GM21619 (cell line): ENCODE results near the gene UBE3A.

Experiments
- ATAC-seq: cut with Tn5 transposase; IDR thresholded peaks from one replicate; pipeline ENCODE4 v1.9.1; 2021; ENCODE audit not compliant: unreplicated experiment

The UBE3A gene

DNA sequence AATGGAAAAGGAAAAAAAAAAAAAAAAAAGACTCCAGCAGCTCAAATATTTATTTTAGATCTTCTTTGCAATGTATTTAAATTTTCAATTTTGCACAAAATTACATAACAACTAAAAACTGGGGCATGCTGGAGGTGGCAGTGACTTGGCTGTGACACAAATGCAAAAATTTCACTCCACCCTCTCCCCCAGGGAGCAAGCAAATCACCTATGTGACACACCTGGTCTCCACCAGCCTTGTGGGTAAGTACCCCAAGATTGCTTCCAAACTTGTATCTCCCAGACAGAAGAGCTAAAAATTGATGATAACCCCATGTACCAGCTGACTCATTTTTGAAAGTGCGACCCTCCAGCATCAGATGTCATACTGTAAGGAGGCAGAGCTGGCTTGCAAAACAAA lies 32.0 kb downstream of the UBE3A start:
- no peak for ATAC-seq

DNA sequence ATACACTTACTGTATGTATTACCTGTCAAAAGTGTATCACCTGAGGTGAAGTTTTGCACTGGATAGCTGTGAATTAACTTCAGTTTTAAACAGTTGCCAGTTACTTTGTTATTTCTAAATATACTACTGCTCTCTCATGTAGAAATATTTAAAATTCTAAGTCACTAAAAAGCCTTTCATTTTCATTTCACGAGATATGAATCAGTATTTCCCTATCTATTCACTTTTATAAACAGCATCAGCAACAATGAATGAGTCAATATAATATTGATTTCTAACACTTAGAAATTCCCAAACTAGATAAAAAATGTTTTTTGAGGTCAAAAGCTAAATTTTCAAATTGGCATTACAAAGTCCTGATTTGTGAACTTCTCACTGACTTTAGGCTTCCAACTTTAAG lies 32.6 kb downstream of the UBE3A start:
- no peak for ATAC-seq

DNA sequence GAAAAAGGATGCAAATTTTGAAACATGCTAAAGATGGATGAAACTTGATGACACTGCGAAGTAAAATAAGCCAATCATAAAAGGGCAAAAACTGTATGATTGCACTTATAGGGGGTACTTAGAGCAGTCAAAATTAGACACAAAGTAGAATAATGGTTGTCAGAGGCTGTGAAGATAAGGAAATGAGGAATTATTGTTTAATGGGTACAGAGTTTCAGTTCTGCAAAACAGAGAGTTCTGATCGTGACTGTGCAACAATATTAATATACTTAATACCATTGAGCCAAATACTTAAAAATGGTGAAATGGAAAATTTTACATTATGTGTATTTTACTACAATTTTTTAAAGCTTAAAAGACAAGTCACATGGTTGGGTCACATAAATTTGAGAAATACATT lies 35.1 kb downstream of the UBE3A start:
- no peak for ATAC-seq

DNA sequence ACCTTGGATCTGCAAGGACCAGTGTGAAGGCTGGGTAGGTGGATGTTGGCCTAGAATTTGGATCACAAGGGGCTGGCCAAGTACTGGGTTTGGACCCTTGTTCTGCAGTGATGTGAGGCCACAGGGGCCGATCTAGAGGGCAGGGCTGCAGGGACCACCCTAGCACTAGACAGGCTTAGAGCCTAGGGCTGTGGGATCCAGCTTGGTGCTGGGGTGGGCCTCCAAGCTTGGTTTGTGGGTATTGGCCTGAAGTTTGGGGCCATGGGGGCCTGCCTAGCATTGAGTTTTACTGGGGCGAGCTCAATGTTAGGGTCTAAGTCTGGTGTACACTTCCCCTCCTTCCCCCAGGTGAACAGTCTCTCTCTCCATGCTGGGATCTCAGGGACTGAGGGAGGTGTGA lies 36.5 kb downstream of the UBE3A start:
- no peak for ATAC-seq

DNA sequence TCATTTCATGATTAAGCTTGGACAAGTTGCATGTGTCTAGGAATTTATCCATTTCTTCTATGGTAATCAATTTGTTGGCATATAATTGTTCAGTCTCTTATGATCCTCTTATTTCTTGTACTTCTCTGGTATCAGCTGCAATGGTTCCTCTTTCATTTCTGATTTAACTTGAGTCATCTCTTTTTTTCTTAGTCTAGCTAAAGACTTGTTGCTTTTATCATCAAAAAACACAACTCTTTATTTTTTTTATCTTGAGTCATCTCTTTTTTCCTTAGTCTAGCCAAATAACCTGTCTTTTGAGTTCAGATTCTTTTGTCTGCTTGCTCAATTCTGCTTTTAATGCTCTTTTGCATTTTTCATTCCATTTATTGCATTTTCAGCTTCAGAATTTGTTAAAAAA lies 37.3 kb downstream of the UBE3A start:
- ATAC-seq = no peak

DNA sequence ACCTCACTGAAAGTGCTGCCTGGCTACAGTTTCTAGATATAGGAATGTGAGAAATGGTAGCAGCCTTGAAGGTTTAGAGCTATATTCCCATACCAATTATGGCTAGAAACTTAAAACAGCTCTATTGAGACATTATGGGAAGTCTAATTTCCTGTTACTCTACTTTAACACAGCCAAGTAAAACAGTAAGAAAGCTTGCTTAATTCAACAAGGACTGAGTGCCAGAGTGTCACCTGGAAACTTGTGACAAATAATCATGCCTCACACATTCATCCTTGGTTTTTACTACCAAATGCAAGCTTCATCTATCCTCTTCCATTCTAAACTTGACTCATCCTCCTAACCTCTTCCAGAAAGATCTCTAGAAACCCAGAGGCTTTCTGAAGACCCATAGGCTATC lies 41.7 kb downstream of the UBE3A start:
- no peak for ATAC-seq

DNA sequence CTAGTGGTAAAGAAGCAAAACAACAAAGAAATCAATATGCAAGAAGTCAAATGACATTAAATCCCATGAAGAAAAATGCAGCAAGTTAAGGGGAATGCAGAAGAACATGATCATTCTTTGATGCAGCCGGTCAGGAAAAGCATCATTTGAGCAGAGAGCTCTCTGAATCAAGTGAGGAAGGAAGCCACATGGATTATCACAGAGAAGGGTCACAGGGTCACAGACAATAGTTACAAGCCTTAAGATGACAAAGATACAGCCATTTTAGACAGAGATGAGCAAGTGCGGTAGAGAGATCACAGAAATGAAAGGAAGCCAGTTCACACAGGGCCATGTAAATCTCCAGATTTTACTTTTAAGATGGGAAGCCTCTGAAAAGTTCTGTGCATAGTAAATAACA lies 43.9 kb downstream of the UBE3A start:
- no peak for ATAC-seq

DNA sequence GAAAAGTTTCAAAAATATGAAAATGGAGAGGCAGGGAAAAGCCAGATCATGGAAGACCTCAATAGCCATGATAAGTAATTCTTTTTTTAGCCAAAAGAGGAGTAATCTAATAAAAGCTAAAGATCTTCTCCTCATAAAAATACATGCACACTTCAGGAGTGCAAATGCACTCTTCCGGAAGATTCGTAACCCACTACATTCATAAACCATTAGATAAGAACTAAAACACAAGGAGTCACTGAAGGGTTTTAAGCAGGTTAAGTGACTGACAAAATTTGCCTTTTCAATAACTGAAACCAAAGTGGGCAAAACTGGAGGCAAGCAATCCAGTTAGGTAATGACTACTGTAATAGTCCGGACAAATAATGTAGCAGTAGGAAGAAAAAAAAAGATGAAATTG lies 46.0 kb downstream of the UBE3A start:
- ATAC-seq = no peak

DNA sequence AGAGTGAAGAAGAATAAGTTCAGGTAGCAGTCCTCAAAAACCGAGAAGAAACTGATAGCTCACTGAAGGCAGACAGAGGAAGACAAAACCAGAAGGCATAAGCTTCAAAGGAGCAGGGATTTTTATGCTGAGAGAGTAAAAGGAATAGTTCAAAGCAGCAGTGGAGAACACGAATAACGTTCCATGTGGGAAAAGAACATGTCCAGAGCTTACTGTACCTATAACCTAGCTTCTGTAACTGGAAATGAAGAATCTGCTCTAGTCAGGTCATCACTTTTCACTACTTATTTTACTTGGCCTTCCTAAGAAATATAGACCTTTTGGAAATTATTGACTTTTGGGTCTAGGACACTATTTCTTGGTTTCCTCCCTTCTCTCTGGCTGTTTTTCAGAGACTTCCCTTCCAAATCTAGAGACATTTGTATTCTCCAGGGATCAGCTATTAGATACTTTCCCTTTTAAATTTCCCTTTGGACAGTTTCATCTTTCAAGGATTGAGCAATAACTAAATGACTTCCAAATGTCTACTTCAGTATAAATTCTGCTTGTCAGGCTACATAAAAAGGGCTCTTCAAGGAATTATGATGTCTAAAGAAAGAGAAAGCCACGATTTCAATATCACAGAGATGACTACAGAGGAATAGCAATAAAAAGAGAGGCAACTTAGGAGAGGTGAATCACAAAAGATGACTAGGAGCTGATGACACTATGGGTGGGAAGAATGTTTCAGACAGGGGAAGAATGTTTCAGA lies 46.7 kb downstream of the UBE3A start:
- ATAC-seq = no peak

DNA sequence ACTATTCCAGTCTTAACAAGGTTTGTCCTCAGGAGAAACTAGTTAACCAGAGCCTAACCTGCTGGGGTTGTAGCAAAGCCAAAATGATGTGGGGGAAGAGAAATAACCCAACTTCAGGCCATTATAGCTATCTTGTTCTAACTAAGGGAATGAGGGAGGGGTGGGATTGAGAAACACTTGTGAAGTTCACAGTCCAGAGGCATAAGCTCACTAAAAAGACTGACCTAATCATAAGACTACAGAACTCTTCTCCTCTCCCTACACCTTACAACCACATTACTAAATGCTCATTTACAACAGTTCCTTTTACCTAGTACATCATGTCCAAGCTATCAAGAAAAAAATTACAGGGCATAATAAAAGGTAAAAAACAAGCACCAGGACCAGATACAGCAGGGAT lies 52.8 kb downstream of the UBE3A start:
- no peak for ATAC-seq

DNA sequence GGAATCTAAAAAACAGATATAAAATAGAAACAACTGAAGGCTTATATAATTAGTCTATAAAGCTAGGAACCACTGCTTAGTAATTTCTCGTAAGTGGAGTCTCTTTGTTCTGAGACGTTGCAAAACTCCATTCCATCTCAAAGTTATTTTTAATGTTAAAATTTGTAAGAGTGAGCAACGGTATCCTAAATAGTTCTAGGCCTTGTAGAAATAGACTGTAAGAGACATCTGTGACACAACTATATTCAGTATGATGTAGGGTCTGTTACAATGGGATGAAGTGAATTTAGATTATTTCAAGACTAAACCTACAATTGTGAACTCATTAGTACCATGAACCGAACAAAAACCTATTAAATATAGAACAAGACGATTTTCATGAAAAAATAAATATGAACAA lies 57.2 kb downstream of the UBE3A start:
- ATAC-seq = no peak

DNA sequence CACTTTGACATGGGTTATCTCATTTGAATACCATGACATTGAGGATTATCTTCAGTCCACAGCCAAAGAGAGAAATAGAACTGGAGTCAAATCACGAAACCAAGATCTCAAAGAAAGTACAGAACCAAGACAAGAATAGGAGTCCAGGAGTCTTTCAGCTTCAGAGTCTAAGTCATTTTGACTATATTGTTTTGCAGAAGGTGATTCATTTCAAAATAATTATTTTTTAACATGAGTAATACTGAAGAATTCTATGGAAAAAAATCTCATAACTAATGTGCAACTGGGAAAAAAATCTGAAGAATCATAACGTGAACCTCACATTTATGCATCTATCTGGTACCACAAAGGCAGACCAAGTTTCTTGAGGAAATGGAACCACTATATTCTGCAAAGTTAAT lies 60.3 kb downstream of the UBE3A start:
- ATAC-seq = no peak

DNA sequence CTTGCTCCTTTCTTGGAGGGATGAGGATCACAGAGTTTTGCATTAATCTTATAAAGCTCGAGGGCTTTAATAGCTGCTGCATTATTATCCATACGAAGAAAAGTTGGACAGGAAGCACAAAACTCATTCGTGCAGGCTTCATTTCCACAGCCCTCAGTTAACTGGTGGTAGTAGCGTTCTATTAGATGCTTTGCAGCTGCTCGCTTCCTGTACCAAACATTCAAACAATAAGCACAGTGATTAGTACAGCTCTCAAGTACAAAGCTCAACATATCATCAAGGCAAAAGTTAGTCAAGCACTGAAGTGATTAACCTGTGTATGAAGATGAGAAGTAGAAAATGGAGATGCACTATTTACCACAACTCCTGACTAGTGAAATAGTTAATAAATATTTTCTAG lies 63.3 kb downstream of the UBE3A start:
- ATAC-seq = no peak

DNA sequence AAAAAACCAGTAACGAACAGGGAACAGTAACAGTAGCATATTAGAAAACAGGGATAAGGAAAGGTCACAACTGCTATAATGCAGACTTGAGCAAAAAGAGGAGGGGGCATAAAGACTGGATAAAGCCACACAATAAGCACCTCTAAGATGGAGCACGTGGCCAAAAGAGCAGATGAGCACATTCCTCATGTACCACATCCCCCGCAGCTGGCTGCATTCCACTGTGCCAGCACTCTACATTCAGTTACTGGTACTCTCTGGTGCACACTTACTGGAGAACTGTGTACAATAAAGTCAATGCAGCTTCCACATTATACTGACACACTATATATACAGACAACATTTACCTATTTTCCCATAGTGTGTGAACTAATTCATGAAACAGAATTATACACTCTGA lies 64.7 kb downstream of the UBE3A start:
- no peak for ATAC-seq

DNA sequence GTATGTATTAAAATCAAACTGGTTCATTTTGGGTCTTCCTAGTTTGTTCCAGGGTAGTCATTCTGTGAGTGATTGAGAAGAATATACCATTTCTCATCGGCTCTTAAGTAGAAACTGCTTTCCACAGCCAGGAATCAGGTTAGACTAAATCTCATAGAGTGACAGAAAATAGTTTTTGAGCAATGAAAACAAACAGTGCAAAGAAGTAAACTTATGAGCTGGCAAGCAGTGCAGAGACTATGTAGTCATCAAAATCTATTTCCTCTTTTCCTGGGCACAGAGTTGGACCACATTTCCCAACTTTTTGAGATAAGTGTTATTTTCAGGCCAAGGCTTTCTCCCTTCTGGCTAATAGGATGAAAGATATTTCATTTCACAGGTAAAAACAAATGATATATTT lies 66.5 kb downstream of the UBE3A start:
- ATAC-seq = no peak

DNA sequence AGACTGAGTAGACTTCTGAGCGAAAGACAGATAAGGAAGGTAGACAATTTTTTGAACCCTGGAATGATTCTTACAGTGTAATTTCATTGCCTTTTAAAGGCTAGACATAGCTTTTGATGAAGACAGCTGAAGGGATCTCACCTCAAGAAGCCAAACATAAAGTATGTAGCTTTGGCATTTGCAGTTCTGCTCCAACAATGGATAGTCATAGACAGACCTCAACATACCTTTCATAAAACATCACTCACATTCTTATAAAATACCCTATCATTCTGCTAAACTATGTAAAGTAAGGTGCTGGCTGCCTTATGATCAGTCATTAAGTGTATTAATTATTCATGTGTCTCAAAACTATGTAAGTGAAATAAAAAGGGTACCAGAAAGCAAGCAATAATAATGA lies 70.0 kb downstream of the UBE3A start:
- no peak for ATAC-seq

DNA sequence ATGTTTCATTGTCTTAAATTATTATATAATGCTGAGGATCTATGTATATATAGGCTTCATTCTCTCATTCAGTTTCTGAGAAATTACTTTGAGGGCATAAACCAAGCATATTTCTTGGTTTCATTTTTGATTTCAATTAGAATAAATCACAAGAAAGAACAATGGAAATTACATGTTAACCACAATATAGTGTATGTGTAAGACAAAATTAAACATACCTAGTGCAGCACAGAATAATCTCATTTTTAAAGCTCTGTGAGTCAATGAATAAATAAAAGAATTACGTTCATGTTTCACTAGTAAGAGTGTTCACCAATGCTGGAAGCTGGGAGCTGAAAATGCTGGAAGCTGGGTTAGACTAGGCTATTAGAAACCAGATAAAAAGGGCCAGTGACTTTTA lies 72.8 kb downstream of the UBE3A start:
- ATAC-seq = no peak

DNA sequence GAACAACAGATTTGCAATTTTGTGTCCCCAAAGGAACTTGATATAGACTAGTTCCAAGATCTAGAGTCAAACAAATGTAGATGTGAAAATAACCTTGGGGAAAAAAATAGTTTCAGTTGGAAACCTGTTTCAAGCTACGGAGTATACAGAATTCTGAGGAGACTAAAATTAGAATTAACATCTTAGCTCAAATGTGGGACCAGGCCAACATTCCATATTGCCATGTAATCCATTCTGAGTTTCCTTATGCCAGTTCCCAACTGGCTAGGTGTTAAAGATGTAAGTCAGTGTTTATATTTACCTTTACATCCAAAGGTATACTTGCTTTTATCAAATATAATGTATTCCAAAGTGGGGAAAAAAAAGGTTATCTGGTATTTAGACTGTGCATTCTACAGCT lies 76.3 kb downstream of the UBE3A start:
- ATAC-seq = no peak

DNA sequence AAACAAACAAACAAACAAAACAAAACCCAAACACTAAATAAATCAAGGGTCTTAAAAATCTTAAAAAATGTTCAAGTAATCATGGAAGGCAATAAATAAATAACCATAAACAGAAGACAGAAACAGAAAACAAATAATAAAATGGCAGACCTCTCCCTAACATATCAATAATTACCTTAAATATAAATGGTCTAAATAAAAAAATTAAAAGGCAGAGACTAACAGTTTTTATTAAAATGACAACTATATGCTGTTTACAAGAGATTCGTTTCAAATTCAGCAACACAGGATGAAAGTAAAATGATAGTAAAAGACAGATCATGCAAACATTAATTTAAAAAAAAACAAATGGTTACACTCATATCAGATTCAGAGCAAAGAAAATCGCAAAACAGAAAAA lies 91.1 kb downstream of the UBE3A start:
- no peak for ATAC-seq

DNA sequence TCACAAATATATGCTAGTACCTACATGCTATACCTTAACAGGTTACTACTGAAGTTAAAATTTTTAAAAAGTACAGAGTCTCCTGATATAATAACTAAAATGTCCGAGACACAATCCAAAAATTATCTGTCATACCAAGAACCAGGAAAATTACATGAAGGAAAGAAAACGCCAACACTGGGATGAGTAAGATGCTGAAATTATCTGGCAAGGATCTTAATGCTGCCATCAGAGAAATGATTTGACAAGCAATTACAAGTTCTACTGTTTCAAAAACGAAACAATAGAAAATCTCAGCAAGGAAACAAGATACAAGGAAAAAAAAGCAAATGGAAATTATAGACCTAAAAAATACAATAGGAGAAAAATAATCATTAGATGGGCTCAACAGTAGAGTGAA lies 92.5 kb downstream of the UBE3A start:
- no peak for ATAC-seq

DNA sequence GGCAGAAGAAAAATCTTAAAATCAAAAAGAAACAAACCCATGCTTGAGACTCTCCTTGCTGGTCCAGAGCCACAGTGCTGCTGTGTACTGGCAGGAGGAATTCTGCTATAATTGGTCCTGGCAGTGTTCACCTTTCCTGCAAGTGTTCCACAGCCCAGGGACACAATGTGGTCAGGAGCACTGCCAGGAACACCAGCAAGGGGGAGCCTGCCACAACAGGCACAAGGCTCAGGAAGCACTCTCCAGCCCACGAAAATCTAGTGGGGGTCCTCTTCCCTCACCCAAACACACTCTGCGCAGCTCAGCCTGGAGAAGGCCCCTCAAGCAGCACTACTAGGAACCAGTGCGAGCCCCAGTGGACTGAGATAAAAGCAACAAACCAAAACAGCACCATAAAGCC lies 92.9 kb downstream of the UBE3A start:
- no peak for ATAC-seq

DNA sequence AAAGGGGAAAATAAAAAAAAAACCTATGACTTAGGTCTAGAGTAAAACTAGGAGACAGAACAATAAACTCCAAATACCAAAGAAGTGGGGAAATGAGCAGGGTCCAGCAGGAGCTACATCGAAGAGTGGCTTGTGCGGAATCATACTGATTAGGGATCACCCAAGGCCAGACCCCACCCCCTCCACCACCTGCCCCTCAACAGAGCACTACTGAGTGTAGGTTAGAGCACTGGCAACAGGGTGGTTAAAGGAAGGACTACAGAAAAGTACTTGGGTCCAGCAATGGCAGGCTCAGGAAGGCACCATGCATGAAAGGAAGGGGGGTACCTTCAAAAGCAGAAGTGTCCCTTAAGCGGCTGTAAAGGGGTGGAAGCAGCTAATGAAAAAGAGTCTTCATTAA lies 96.2 kb downstream of the UBE3A start:
- no peak for ATAC-seq

DNA sequence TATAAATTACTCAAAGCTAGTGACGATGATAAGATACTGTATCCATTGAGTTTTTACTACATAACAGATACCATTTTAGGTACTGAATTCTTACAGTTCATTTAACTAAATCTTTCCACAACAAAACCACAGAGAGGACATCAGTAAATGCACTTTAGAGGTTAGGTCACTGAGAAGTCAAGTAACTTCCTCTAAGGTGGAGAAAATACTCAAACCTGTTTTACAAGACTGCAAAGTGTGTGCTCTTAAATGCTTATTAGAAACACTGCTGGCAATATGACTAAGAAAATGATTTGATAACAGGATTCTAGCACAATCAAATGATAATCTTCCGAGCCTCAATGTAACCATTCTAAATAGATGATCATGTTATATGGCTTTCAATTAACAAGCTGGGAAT lies 99.4 kb downstream of the UBE3A start:
- ATAC-seq = no peak

DNA sequence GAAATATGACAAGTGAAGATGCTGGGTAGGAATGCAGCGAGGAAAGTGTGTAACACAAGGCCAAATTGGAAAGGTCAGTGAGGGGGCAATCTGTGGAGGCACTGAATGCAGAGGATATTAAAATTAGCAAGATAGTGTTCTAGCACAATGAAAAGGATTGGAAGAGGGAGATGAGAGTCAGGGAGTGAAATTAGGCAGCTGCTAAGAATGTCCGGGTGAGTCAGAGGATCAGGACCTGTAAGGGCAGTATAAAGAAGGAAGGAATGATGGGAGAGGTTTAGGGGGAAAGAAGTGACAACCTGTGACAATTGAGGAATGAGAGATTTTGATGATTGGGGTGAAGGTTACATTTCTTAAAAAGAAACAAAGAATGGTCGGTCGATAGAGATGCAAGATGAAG lies 103.5 kb downstream of the UBE3A start:
- no peak for ATAC-seq
